Neutrophil (primary cell): ENCODE results near the gene KRTAP5-4.
"Not testable (repeated sequence)": the region's sequence is repeated elsewhere in the genome, so short reads cannot be mapped to it uniquely, and the experiment has no call there.

Experiments
- H3K27ac ChIP-seq: fragments of 200-600 bp; sonication (generic); 2 replicates; pipeline ENCODE4 v1.5.1; 2016; ENCODE audit warnings: mild to moderate bottlenecking, moderate library complexity
- H3K27me3 ChIP-seq: fragments of 200-600 bp; sonication (generic); 2 replicates; pipeline ENCODE4 v1.6.0; 2016; ENCODE audit warnings: mild to moderate bottlenecking
- H3K36me3 ChIP-seq: fragments of 200-600 bp; sonication (generic); 2 replicates; pipeline ENCODE4 v1.5.1; 2017
- H3K4me1 ChIP-seq, 2 experiments: fragments of 200-600 bp in 1 of 2; sonication (generic) in 1 of 2; 1 replicate in 1 of 2; 2 replicates in 1 of 2; pipeline versions ENCODE4 v1.5.1 to v1.6.1; 2013 to 2016; ENCODE audit warnings: low read depth in 1 of 2, low read length in 1 of 2, mild to moderate bottlenecking in 1 of 2, moderate library complexity in 1 of 2; ENCODE audit not compliant: control insufficient read depth in 1 of 2, insufficient read depth in 1 of 2
- H3K4me3 ChIP-seq, 2 experiments: fragments of 200-600 bp in 1 of 2; sonication (generic) in 1 of 2; 1 replicate in 1 of 2; 2 replicates in 1 of 2; pipeline ENCODE4 v1.5.1; 2013 to 2016; ENCODE audit warnings: low read depth in 1 of 2, low read length in 1 of 2, mild to moderate bottlenecking in 1 of 2, moderate library complexity in 1 of 2
- H3K9me3 ChIP-seq: fragments of 200-600 bp; sonication (generic); 2 replicates; pipeline ENCODE4 v1.5.1; 2016
- TF ChIP-seq, protein P1 (sequence below): fragments of 200-600 bp; sonication (generic); IDR thresholded peaks from 2 replicates; pipeline ENCODE4 v1.5.1; 2016; ENCODE audit warnings: antibody characterized with exemption

Gene KRTAP5-4

DNA sequence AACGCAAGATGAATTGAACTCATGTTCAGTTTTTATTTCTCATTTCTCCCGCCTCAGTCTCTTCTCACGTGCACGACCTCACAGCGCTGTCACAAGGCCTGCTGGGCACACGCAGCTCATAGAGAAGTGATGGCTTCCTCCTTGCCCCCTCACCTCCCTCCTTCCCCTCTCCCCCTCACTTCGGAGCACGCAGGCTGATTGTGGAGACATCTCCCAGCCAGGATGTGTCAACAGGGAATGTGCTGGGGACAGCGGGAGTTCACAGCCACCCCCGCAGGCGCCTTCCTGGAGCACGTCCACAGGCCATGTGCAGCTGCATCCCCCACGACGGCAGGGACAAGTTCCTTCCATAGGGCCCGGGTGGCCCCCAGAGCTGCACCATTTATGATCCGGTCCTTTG lies 46.0 kb upstream of the KRTAP5-4 start:
- no peak overlapping the region for H3K4me3 ChIP-seq
- H3K4me1 ChIP-seq: no peaks in the 10 kb centered on the region
- H3K27me3 ChIP-seq: peaks cover 51% of the 10 kb centered on the region
- no peaks in the 10 kb centered on the region for H3K36me3 ChIP-seq
- no peaks in the 10 kb centered on the region for H3K9me3 ChIP-seq
- TF ChIP-seq, protein P1, sequence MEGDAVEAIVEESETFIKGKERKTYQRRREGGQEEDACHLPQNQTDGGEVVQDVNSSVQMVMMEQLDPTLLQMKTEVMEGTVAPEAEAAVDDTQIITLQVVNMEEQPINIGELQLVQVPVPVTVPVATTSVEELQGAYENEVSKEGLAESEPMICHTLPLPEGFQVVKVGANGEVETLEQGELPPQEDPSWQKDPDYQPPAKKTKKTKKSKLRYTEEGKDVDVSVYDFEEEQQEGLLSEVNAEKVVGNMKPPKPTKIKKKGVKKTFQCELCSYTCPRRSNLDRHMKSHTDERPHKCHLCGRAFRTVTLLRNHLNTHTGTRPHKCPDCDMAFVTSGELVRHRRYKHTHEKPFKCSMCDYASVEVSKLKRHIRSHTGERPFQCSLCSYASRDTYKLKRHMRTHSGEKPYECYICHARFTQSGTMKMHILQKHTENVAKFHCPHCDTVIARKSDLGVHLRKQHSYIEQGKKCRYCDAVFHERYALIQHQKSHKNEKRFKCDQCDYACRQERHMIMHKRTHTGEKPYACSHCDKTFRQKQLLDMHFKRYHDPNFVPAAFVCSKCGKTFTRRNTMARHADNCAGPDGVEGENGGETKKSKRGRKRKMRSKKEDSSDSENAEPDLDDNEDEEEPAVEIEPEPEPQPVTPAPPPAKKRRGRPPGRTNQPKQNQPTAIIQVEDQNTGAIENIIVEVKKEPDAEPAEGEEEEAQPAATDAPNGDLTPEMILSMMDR: no peak
- no peak overlapping the region for H3K27ac ChIP-seq

DNA sequence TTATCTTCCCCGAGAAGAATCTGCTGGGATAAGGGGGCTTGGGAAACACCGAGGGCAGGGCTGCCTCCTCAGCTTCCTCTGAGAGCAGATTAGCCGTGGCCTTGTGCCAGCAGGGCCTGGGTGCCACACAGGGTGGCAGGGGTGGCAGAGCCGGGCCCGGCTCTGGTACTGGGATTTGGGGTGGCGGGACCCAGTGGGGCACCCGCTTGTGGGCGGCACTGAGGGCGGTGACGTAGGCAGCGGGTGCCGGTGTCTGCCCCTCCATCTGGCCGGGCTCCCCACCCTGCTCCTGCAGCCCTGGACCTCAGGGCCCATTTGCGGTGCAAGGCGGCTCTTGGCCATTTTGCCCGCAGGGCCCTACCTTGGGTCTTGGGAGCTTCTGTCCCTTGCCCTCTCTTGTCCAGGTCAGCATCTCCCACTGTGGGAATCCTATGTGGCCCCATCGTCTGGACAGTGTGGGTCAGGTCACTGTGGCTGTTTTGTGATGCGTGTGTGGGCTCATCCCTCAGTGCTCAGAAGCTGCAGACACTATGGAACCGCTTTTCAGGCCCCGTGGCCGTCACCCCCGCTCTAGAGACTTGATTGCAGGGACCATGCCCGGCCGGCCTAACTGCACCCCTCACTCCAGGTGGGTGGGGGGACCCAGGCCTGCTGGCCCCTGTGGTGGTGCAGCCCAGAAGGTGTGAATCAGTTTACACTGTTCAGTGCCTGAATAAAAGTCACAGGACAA lies 45.3 kb upstream of the KRTAP5-4 start:
- H3K36me3 ChIP-seq: no peaks in the 10 kb centered on the region
- H3K4me1 ChIP-seq: no peaks in the 10 kb centered on the region
- no peaks in the 10 kb centered on the region for H3K9me3 ChIP-seq
- H3K4me3 ChIP-seq: no peak overlapping the region
- H3K27me3 ChIP-seq: peaks cover 45% of the 10 kb centered on the region
- H3K27ac ChIP-seq: no peak overlapping the region
- TF ChIP-seq, protein P1: no peak

DNA sequence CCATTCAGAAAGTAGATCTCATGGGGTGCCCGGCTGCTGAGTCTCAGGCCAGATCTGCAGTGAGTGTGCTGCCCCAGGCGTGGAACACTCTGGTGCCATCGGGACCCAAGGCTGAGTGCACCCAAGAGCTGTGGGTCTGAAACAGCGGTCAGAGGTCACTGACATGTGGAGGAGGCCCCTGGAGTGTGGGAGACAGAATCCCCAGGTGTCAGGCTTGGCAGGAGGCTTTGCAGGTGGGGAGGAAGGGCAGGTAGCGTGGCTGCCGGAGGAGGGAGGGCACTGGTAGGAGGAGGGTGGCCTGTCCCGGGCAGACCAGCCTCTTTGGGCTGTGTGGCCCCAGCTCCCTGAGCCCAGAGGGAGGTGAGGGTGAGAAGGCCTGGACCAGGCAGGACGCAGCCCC lies 43.4 kb upstream of the KRTAP5-4 start:
- peaks cover 43% of the 10 kb centered on the region for H3K27me3 ChIP-seq
- no peak overlapping the region for H3K27ac ChIP-seq
- H3K9me3 ChIP-seq: no peaks in the 10 kb centered on the region
- TF ChIP-seq, protein P1: no peak
- H3K4me3 ChIP-seq: no peak overlapping the region
- H3K4me1 ChIP-seq: no peaks in the 10 kb centered on the region
- no peaks in the 10 kb centered on the region for H3K36me3 ChIP-seq

DNA sequence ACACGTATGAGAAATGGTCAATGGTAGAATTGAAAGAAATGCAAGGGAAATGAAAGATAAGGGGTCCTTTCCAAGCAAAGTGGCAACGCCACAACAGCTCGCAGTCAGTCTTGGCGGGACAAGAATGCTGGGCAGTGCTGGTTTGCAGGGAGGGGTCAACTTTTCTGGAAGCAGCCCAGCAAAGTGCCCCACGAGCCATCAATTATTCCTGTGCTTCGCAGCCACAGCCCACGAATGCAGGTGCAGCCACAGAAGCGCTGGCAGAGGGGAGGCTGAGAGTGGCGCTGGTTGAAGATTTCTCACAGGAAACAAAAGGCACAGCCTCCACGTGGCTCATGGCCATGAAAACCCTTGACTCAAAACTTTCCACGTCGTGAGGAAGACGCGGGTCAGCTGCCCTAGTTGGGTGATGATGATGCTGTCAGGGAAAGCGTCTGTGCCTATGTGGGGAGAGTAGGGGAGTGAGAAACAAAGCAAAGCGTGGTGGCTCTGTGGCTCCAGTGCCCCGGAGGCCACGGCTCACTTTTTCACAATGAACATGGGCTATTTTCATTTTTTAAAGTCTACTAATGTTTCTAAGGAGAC lies 40.9 kb upstream of the KRTAP5-4 start:
- H3K9me3 ChIP-seq, H3K27ac ChIP-seq: not testable (repeated sequence)
- H3K27me3 ChIP-seq: peaks cover 34% of the 10 kb centered on the region

DNA sequence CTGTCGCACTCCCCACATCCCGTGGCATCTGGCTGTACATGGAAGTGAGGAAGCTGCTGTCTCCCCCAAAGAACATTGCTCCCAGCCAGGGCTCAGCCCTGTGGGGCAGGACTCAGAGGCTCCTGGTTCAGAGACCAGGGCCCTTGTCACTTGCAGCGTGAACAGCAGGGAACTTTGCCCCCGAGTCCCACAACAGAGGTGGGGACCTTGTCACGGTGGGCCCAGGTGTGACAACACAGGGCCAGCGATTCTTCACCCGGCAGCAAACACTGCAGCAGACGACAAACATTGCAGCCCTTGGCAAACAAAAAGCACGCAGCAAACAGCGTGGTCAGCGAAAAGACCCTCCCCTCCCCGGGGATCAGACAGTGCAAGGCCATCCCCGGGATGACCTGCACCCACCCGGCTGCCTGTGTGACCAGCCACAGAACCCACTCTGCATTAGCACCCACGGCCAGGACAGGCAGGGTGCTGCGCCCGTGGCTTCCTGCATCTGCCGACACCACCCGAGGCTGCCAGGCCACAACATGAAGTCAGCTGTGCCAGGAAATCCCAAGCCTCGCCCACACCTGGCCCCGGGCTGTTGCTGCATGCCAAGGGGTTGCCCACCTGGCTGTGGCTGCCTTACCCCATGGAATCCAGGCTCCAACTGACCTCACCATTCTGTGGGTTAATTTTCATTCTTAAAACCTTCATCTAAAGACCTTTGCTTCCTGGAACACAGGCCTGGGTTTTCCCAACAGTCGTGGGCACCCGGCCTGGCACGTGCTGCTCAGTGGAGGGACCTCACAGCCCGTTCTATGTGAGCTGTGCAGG lies 39.7 kb upstream of the KRTAP5-4 start:
- not testable (repeated sequence) for H3K4me1 ChIP-seq, H3K36me3 ChIP-seq, H3K9me3 ChIP-seq, H3K4me3 ChIP-seq, H3K27ac ChIP-seq
- peaks cover 32% of the 10 kb centered on the region for H3K27me3 ChIP-seq

More for the DNA sequence above, 40.9 kb upstream of the KRTAP5-4 start:
- H3K4me3 ChIP-seq, H3K4me1 ChIP-seq, H3K36me3 ChIP-seq: not testable (repeated sequence)

DNA sequence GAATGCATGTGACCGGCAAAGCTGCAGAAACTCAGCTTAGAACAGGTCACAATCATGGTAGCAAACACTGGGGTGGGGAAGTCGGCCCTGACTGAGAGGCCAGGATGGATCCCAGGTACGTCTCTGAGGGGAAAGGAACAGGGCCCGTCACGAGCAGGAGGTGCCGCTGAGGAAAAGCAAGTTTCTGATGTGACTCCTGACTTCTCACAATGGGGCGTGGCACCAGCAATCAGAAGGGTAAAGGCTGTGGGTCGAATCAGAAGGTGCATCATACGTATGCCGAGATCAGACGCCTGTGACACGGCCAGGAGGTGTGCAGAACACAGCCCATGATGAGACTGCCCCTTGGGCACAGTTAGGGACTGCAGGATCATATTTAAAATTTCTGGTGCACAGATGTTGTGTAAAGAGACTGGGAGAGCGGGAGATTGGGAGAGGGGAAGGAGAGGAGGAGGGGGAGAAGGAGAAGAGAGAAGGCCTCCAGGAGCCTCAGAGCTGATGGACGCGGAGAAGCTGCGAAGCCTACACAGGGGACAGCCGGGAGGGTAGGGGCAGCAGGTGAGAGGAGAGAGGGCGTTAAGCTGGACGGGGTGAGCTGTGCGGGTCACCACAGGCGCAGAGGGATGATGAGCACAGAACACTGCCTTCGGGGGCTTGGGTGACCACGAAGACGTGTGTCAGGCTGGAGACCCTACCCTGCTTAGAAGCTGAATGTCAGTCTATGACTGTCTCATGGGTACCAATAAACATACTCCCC lies 38.4 kb upstream of the KRTAP5-4 start:
- no peaks in the 10 kb centered on the region for H3K36me3 ChIP-seq
- no peaks in the 10 kb centered on the region for H3K9me3 ChIP-seq
- peaks cover 46% of the 10 kb centered on the region for H3K27me3 ChIP-seq
- TF ChIP-seq, protein P1: no peak
- H3K4me1 ChIP-seq: no peaks in the 10 kb centered on the region
- no peak overlapping the region for H3K27ac ChIP-seq
- H3K4me3 ChIP-seq: no peak overlapping the region
